ENCODE results near the gene AGBL1.

AGBL1 gene

GRCh38 chr15:86588413-86588812 lies 508.7 kb downstream of the AGBL1 start:
- DNase-seq = no peak

GRCh38 chr15:86590461-86590860 lies 510.8 kb downstream of the AGBL1 start:
- H3K27me3 Mint-ChIP-seq (ENCODE audit: low read depth, poor library complexity) = no peaks in the 10 kb centered on the region
- TF ChIP-seq CTCF (IDR thresholded peaks at IDR 0.05) = no peak
- peaks cover 5% of the 10 kb centered on the region for H3K36me3 Mint-ChIP-seq (ENCODE audit: low read depth)
- H3K9me3 Mint-ChIP-seq = peaks cover 10% of the 10 kb centered on the region
- DNase-seq = no peak
- peaks cover 19% of the 10 kb centered on the region for H3K4me1 Mint-ChIP-seq
- no peak overlapping the region for H3K27ac Mint-ChIP-seq
- H3K4me3 Mint-ChIP-seq = no peak overlapping the region

More at GRCh38 chr15:86588413-86588812, 508.7 kb downstream of the AGBL1 start:
- Mint-ChIP-seq H3K27me3 (ENCODE audit: low read depth, poor library complexity) (no peaks in the 10 kb centered on the region), H3K36me3 (ENCODE audit: low read depth) (peaks cover 5% of the 10 kb centered on the region), H3K4me3 (no peak overlapping the region), H3K4me1 (peaks cover 19% of the 10 kb centered on the region), H3K9me3 (peaks cover 16% of the 10 kb centered on the region), H3K27ac (no peak overlapping the region)
- TF ChIP-seq CTCF (IDR thresholded peaks at IDR 0.05) = no peak

- no peak overlapping the region for H3K4me3 Mint-ChIP-seq
- H3K27ac Mint-ChIP-seq = no peak overlapping the region
- no peak for TF ChIP-seq CTCF (IDR thresholded peaks at IDR 0.05)
- no peaks in the 10 kb centered on the region for H3K27me3 Mint-ChIP-seq (ENCODE audit: low read depth, poor library complexity)
- peaks cover 5% of the 10 kb centered on the region for H3K36me3 Mint-ChIP-seq (ENCODE audit: low read depth)
- DNase-seq = no peak
- H3K4me1 Mint-ChIP-seq = peaks cover 19% of the 10 kb centered on the region
- peaks cover 13% of the 10 kb centered on the region for H3K9me3 Mint-ChIP-seq
Measured at GRCh38 chr15:86591158-86591557, 511.5 kb downstream of the AGBL1 start.

GRCh38 chr15:86591994-86592735 lies 512.5 kb downstream of the AGBL1 start:
- no peak for DNase-seq
- peaks cover 19% of the 10 kb centered on the region for H3K9me3 Mint-ChIP-seq
- H3K27me3 Mint-ChIP-seq (ENCODE audit: low read depth, poor library complexity) = no peaks in the 10 kb centered on the region

GRCh38 chr15:86595741-86596140 lies 516.1 kb downstream of the AGBL1 start:
- peaks cover 15% of the 10 kb centered on the region for H3K9me3 Mint-ChIP-seq
- no peaks in the 10 kb centered on the region for H3K4me1 Mint-ChIP-seq
- H3K4me3 Mint-ChIP-seq = no peak overlapping the region
- no peak overlapping the region for H3K27ac Mint-ChIP-seq
- no peaks in the 10 kb centered on the region for H3K27me3 Mint-ChIP-seq (ENCODE audit: low read depth, poor library complexity)
- TF ChIP-seq CTCF (IDR thresholded peaks at IDR 0.05) = no peak
- H3K36me3 Mint-ChIP-seq (ENCODE audit: low read depth) = peaks cover 5% of the 10 kb centered on the region
- DNase-seq = no peak

More at GRCh38 chr15:86591994-86592735, 512.5 kb downstream of the AGBL1 start:
- Mint-ChIP-seq H3K36me3 (ENCODE audit: low read depth) (peaks cover 5% of the 10 kb centered on the region), H3K27ac (no peak overlapping the region), H3K4me1 (peaks cover 10% of the 10 kb centered on the region), H3K4me3 (no peak overlapping the region)
- TF ChIP-seq CTCF (IDR thresholded peaks at IDR 0.05) = no peak

- Mint-ChIP-seq H3K27me3 (ENCODE audit: low read depth, poor library complexity) (peaks cover 2% of the 10 kb centered on the region), H3K36me3 (ENCODE audit: low read depth) (no peaks in the 10 kb centered on the region), H3K9me3 (peaks cover 5% of the 10 kb centered on the region), H3K4me1 (no peaks in the 10 kb centered on the region), H3K27ac (no peak overlapping the region), H3K4me3 (no peak overlapping the region)
- no peak for TF ChIP-seq CTCF (IDR thresholded peaks at IDR 0.05)
- DNase-seq = no peak
Measured at GRCh38 chr15:86603466-86603865, 523.8 kb downstream of the AGBL1 start.

Measured in nephron progenitor cell (in vitro differentiated cells).